HCT116 (cell line): ENCODE measurements around the gene SYNJ2. TPM values are rescaled to one million over a fixed set of nuclear protein-coding genes. Genes with fewer than 3 reads are reported as not detected.

ENCODE experiments used
- ATAC-seq: fragments of 200-7000 bp; cut with Tn5 transposase; 2 replicates; pipeline ENCODE4 v1.9.1; 2020; ENCODE audit warnings: mild to moderate bottlenecking, moderate library complexity
- BruUV-seq: library from RNA; stranded (reverse); fragments of 400-500 nt; replicated peaks from 2 replicates; lab custom pipeline; 2021; lab: Mats Ljungman, UMichigan
- CTCF ChIA-PET: fragments of 300-600 bp; sonication (Branson Sonifier 250); formaldehyde crosslinking; loops from one replicate; lab custom pipeline; 2021; ENCODE audit warnings: antibody characterized with exemption; lab: Charles Lee
- POLR2A ChIA-PET: fragments of 300-600, 350-600 bp; sonication (Branson Sonifier 250); formaldehyde crosslinking; loops from one replicate; lab custom pipeline; 2021; ENCODE audit warnings: antibody characterized with exemption; lab: Charles Lee
- RAD21 ChIA-PET, 2 experiments: fragments of 300-600 bp; sonication (Branson Sonifier 250); formaldehyde crosslinking; loops; one replicate each; lab custom pipeline; 2023; ENCODE audit warnings: low total read pairs in 2 of 2; ENCODE audit not compliant: uncharacterized antibody in 2 of 2, unreplicated experiment in 2 of 2, low non-redundant PET in 1 of 2; lab: Charles Lee
- DNase-seq: peaks from one replicate; pipeline ENCODE4 v3.0.0-alpha.2; 2010; ENCODE audit warnings: low read depth, low spot score
- H2AFZ ChIP-seq: fragments of 200-600 bp; shearing (Covaris generic), sonication (generic); 2 replicates; pipeline ENCODE4 v1.6.1; 2017; ENCODE audit warnings: low read depth, mixed run types, mixed read lengths, antibody characterized with exemption, low read length; ENCODE audit not compliant: poor library complexity, severe bottlenecking
- H3K27ac ChIP-seq: 2 replicates; pipeline ENCODE4 v1.5.1; 2012; ENCODE audit warnings: low read depth, low read length
- H3K27me3 ChIP-seq: fragments of 200-600 bp; sonication (generic); 2 replicates; pipeline ENCODE4 v1.6.1; 2016; ENCODE audit warnings: mixed run types, low read length, mixed read lengths; ENCODE audit not compliant: insufficient read depth
- H3K36me3 ChIP-seq, 2 experiments: fragments of 200-500 bp in 1 of 2; fragments of 200-600 bp in 1 of 2; sonication (Bioruptor generic) in 1 of 2; sonication (generic) in 1 of 2; 2 replicates each; pipeline versions ENCODE4 v1.5.1 to v1.6.1; 2014 to 2016; ENCODE audit warnings: low read length in 2 of 2, inconsistent platforms in 1 of 2, mixed read lengths in 1 of 2, mixed run types in 1 of 2; ENCODE audit not compliant: insufficient read depth in 2 of 2, control insufficient read depth in 1 of 2
- H3K4me1 ChIP-seq, 2 experiments: fragments of 200-600 bp in 1 of 2; sonication (generic) in 1 of 2; 2 replicates each; pipeline versions ENCODE4 v1.5.1 to v1.6.1; 2012 to 2017; ENCODE audit warnings: low read length in 2 of 2, inconsistent platforms in 1 of 2, mild to moderate bottlenecking in 1 of 2, mixed read lengths in 1 of 2, mixed run types in 1 of 2, moderate library complexity in 1 of 2; ENCODE audit not compliant: insufficient read depth in 2 of 2, control insufficient read depth in 1 of 2
- H3K4me2 ChIP-seq: fragments of 200-600 bp; sonication (generic); 2 replicates; pipeline ENCODE4 v1.6.1; 2017; ENCODE audit warnings: mixed run types, low read length, mixed read lengths
- H3K4me3 ChIP-seq, 2 experiments: fragments of 200-600 bp in 1 of 2; sonication (generic) in 1 of 2; replicated peaks in 1 of 2; 2 replicates each; pipeline ENCODE4 v1.5.1; 2011 to 2016; ENCODE audit warnings: low read length in 2 of 2, control low read depth in 1 of 2, low read depth in 1 of 2, mild to moderate bottlenecking in 1 of 2, mixed read lengths in 1 of 2, mixed run types in 1 of 2
- H3K79me2 ChIP-seq: fragments of 200-600 bp; sonication (generic); 2 replicates; pipeline ENCODE4 v1.6.1; 2017; ENCODE audit warnings: mild to moderate bottlenecking, mixed run types, low read length, moderate library complexity, mixed read lengths; ENCODE audit not compliant: insufficient read depth
- H3K9ac ChIP-seq: fragments of 200-600 bp; sonication (generic); 2 replicates; pipeline ENCODE4 v1.6.1; 2016; ENCODE audit warnings: low read length, mixed read lengths
- H3K9me2 ChIP-seq: fragments of 200-600 bp; sonication (generic), shearing (Covaris generic); 2 replicates; pipeline ENCODE4 v1.6.1; 2017; ENCODE audit warnings: mixed run types, mild to moderate bottlenecking, moderate library complexity; ENCODE audit not compliant: insufficient read depth
- H3K9me3 ChIP-seq, 2 experiments: fragments of 200-500 bp in 1 of 2; fragments of 200-600 bp in 1 of 2; sonication (Bioruptor generic) in 1 of 2; sonication (generic) in 1 of 2; 2 replicates each; pipeline ENCODE4 v1.6.1; 2014 to 2017; ENCODE audit warnings: low read length in 2 of 2, mixed read lengths in 2 of 2, inconsistent platforms in 1 of 2, low read depth in 1 of 2, mild to moderate bottlenecking in 1 of 2, mixed run types in 1 of 2, moderate library complexity in 1 of 2; ENCODE audit not compliant: control insufficient read depth in 1 of 2, insufficient read depth in 1 of 2
- H4K20me1 ChIP-seq: fragments of 200-600 bp; sonication (generic), shearing (Covaris generic); 2 replicates; pipeline ENCODE4 v1.6.1; 2017; ENCODE audit warnings: mixed run types, mild to moderate bottlenecking, moderate library complexity; ENCODE audit not compliant: insufficient read depth
- CBX3 ChIP-seq: IDR thresholded peaks from 2 replicates; pipeline ENCODE4 v1.6.1; 2012; ENCODE audit warnings: low read depth
- EGR1 ChIP-seq: IDR thresholded peaks from 2 replicates; pipeline ENCODE4 v1.6.1; 2012; ENCODE audit warnings: low read depth
- ELF1 ChIP-seq: IDR thresholded peaks from 2 replicates; pipeline ENCODE4 v1.6.1; 2012; ENCODE audit warnings: low read depth, borderline replicate concordance
- EZH2 ChIP-seq: fragments of 200-600 bp; sonication (generic); IDR thresholded peaks from 2 replicates; pipeline ENCODE4 v1.6.1; 2017; ENCODE audit warnings: antibody characterized with exemption, mixed run types
- FOSL1 ChIP-seq: IDR thresholded peaks from 2 replicates; pipeline ENCODE4 v1.6.1; 2012; ENCODE audit warnings: low read depth
- JUND ChIP-seq: IDR thresholded peaks from 2 replicates; pipeline ENCODE4 v1.6.1; 2012
- POLR2AphosphoS5 ChIP-seq: IDR thresholded peaks from 2 replicates; pipeline ENCODE4 v1.6.1; 2011; ENCODE audit warnings: mild to moderate bottlenecking, low read depth, low read length, moderate library complexity
- SIN3A ChIP-seq: IDR thresholded peaks from 2 replicates; pipeline ENCODE4 v1.6.1; 2012; ENCODE audit warnings: low read depth
- SP1 ChIP-seq: IDR thresholded peaks from 2 replicates; pipeline ENCODE4 v1.6.1; 2012; ENCODE audit warnings: low read depth
- SRF ChIP-seq: IDR thresholded peaks from 2 replicates; pipeline ENCODE4 v1.6.1; 2012; ENCODE audit warnings: low read depth
- YY1 ChIP-seq: IDR thresholded peaks from 2 replicates; pipeline ENCODE4 v1.6.1; 2011; ENCODE audit warnings: low read length, low read depth, moderate library complexity, mild to moderate bottlenecking; ENCODE audit not compliant: insufficient replicate concordance; ENCODE audit errors: extremely low read depth
- ZFX ChIP-seq: fragments of 450-650 bp; IDR thresholded peaks from 2 replicates; pipeline ENCODE4 v1.6.1; 2017
- ZNF274 ChIP-seq: fragments of 200-500 bp; sonication (Bioruptor generic); IDR thresholded peaks from 2 replicates; pipeline ENCODE4 v1.6.1; 2014; ENCODE audit warnings: mild to moderate bottlenecking, low read depth, low read length, inconsistent platforms
- intact Hi-C: fragments of 100-400 bp; cut with micrococcal nuclease; formaldehyde crosslinking; loops from 2 replicates; pipeline ENCODE4 v1.10.0; 2022
- total RNA-seq: library from RNA; stranded (reverse); gene quantifications from one replicate; pipeline ENCODE4 v1.2.1, GENCODE V29; 2021; ENCODE audit not compliant: unreplicated experiment
- TF ChIP-seq, protein P1 (sequence below), 3 experiments: fragments of 200-600 bp in 1 of 3; sonication (generic) in 1 of 3; IDR thresholded peaks in 2 of 3; conservative IDR thresholded peaks in 1 of 3; 2 replicates each; pipeline ENCODE4 v1.5.1; 2012 to 2017; ENCODE audit warnings: low read depth in 2 of 3, low read length in 2 of 3, antibody characterized with exemption in 1 of 3, borderline replicate concordance in 1 of 3, control low read depth in 1 of 3, mild to moderate bottlenecking in 1 of 3, mixed read lengths in 1 of 3, mixed run types in 1 of 3, moderate library complexity in 1 of 3; ENCODE audit not compliant: insufficient read depth in 1 of 3
- TF ChIP-seq, protein P2 (sequence below): IDR thresholded peaks from 2 replicates; pipeline ENCODE4 v1.6.1; 2012
- TF ChIP-seq, protein P3 (sequence below): IDR thresholded peaks from 2 replicates; pipeline ENCODE4 v1.6.1; 2012

SYNJ2 gene
- total RNA-seq, 1 experiment from 2014 or later, result 23.9 TPM

DNA sequence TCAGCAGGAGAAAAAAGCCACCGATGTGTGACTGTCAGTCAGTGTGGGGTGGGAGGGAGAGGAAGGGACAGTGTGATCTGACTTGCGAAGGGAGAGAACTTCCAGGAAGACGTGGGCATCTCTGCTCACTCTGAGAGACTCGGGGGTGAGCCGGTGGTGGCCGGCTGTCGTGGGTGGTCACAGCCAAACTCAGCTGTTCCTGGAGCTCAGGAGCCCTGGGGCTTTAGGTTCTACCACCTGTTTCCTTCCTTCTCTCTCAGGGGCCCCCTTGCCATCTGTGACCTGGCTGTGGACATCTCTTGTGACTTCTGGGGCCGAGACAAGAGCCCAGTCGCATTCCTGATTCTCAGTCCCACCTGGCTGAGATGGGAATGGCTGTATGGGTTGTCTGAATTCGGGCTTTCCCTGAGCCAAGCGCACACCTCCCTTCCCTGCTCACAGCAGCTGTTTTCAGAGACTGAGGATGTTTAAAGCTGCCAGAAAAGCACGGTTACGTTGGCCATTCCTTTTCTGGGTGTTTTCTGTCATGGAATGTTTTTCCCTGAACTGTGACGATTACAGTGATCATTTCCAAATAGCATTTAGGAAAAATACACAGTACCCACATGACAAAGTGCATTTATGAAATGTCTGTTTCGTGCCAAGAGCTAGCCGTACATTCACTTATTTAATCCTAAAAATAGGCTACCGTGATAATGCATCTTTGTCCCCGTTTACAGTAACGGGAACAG is 36.5 kb downstream of the SYNJ2 start:
- Histone ChIP-seq H3K27me3 (no peaks in the 10 kb centered on the region), H3K27ac (no peak overlapping the region), H3K4me1 (peaks cover 0 to 3% of the 10 kb centered on the region in 2 experiments; a peak in 1 of 4 replicates), H3K9me3 (no peaks in the 10 kb centered on the region), H3K79me2 (peaks cover 32% of the 10 kb centered on the region), H4K20me1 (no peaks in the 10 kb centered on the region), H2AFZ (no peak overlapping the region), H3K4me3 (no peak overlapping the region), H3K9ac (no peak overlapping the region), H3K9me2 (no peaks in the 10 kb centered on the region), H3K36me3 (peaks cover 0 to 22% of the 10 kb centered on the region in 2 experiments; a peak in 2 of 4 replicates), H3K4me2 (no peak overlapping the region)
- ChIA-PET CTCF (no interaction called here), RAD21 (no interaction called here), POLR2A (no interaction called here)
- intact Hi-C loops, result no loop called here
- BruUV-seq, result TSS peak; percentile 29
- ATAC-seq (no peak), DNase-seq (no peak)
- TF ChIP-seq SP1, result no peak

DNA sequence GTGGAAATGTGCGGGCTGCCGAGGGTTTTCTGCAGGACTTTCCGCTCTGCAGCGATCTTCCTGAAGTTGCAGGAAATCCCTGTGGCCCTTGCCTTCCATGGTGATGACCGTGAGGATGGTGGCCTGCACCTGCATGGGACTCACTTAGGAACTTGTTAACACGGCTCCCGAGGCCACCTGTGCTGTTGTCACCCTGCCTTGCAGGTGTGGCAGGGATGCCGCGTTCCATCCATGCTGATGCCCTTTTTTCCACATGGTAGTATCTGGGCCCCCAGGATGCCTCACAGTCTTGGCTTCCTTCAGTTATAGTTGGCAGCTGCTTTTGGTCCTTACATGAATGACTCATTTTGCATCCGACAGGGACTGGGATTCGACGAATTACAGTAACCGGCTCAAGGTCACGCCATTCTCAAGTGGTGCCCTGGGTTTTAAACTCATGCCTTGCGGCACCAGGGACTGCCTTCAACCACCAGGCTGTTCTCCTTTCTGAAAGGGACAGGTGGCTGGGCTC is 37.2 kb downstream of the SYNJ2 start:
- H3K9me3 ChIP-seq, result no peaks in the 10 kb centered on the region
- H3K9ac ChIP-seq, result no peak overlapping the region
- H3K27me3 ChIP-seq, result no peaks in the 10 kb centered on the region
- intact Hi-C loops, result no loop called here
- ChIA-PET RAD21 (no interaction called here), POLR2A (no interaction called here), CTCF (no interaction called here)
- no TSS peak for BruUV-seq
- ATAC-seq, result no peak
- H3K79me2 ChIP-seq, result peaks cover 25% of the 10 kb centered on the region
- H4K20me1 ChIP-seq, result no peaks in the 10 kb centered on the region
- peaks cover 0 to 22% of the 10 kb centered on the region in 2 experiments; a peak in 2 of 4 replicates for H3K36me3 ChIP-seq
- no peaks in the 10 kb centered on the region for H3K9me2 ChIP-seq
- no peak overlapping the region for H3K4me2 ChIP-seq
- DNase-seq, result no peak
- H3K4me1 ChIP-seq, result peaks cover 0 to 3% of the 10 kb centered on the region in 2 experiments; a peak in 1 of 4 replicates
- no peak overlapping the region for H3K4me3 ChIP-seq
- no peak overlapping the region for H2AFZ ChIP-seq
- H3K27ac ChIP-seq, result no peak overlapping the region
- TF ChIP-seq, protein P1, sequence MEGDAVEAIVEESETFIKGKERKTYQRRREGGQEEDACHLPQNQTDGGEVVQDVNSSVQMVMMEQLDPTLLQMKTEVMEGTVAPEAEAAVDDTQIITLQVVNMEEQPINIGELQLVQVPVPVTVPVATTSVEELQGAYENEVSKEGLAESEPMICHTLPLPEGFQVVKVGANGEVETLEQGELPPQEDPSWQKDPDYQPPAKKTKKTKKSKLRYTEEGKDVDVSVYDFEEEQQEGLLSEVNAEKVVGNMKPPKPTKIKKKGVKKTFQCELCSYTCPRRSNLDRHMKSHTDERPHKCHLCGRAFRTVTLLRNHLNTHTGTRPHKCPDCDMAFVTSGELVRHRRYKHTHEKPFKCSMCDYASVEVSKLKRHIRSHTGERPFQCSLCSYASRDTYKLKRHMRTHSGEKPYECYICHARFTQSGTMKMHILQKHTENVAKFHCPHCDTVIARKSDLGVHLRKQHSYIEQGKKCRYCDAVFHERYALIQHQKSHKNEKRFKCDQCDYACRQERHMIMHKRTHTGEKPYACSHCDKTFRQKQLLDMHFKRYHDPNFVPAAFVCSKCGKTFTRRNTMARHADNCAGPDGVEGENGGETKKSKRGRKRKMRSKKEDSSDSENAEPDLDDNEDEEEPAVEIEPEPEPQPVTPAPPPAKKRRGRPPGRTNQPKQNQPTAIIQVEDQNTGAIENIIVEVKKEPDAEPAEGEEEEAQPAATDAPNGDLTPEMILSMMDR (IDR thresholded peaks at IDR 0.05 in 2 of 3, conservative IDR thresholded peaks at IDR 0.05 in 1 of 3; ENCODE audit: borderline replicate concordance in 1 of 3, insufficient read depth in 1 of 3, low read depth in 2 of 3, low read length in 2 of 3), result no peak
- TF ChIP-seq EZH2, result no peak
- TF ChIP-seq JUND, result no peak
- no peak for TF ChIP-seq ELF1
- TF ChIP-seq SP1, result no peak
- TF ChIP-seq ZNF274, result no peak
- no peak for TF ChIP-seq POLR2AphosphoS5
- TF ChIP-seq, protein P2, sequence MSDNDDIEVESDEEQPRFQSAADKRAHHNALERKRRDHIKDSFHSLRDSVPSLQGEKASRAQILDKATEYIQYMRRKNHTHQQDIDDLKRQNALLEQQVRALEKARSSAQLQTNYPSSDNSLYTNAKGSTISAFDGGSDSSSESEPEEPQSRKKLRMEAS, result no peak
- no peak for TF ChIP-seq ZFX
- TF ChIP-seq SRF, result no peak
- TF ChIP-seq FOSL1, result no peak
- TF ChIP-seq YY1, result no peak
- no peak for TF ChIP-seq EGR1
- no peak for TF ChIP-seq CBX3
- no peak for TF ChIP-seq SIN3A
- TF ChIP-seq, protein P3, sequence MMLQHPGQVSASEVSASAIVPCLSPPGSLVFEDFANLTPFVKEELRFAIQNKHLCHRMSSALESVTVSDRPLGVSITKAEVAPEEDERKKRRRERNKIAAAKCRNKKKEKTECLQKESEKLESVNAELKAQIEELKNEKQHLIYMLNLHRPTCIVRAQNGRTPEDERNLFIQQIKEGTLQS, result no peak
